SH-SY5Y (cell line): ENCODE results near the gene PHC2.

ENCODE experiments used
- GATA2 ChIP-seq: IDR thresholded peaks from 2 replicates; pipeline ENCODE4 v1.6.1; 2011; ENCODE audit warnings: mild to moderate bottlenecking, low read depth, low read length
- GATA3 ChIP-seq: IDR thresholded peaks from 2 replicates; pipeline ENCODE4 v1.6.1; 2011; ENCODE audit warnings: low read depth, mild to moderate bottlenecking, low read length, moderate library complexity

DNA sequence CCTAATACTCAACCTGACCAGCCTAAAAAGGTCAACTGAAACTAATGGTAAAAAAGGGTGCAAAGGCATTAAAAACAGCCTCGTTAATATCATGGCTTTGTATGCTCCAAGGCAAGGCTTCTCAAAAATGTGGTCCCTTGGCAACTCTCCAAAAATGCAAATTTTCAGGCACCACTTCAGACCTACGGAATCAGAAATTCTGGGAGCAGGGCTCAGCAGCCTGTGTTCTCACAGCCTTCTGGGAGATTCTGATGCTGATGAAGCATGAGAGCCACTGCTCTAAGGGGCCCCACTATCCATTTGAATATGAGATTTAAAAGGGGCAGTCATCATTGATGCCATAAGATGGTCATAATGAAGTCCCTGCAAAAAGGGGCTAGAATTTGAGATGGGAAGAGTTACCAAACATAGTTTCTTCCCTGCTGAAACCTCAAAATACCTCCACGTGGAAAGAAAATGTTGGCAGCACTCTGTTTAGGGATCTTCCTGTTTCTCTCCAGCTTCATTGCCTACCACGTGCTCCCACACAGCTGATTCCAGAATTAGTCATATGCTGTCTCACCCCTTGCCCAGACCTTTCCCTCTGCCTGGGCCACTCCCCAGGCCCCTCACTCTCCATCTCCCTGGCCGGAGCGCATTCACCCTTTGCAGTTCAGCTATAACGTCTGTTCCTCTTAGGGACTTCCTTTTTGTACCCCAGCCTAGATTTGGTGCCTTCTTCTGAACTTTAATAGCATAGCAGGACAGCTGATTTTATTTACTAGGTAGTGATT lies 46.7 kb downstream of the PHC2 start:
- TF ChIP-seq GATA2 = no peak
- TF ChIP-seq GATA3 = no peak
